SK-N-SH treated with all-trans-retinoic acid at 6 μM for 48 hours (cell line): ENCODE measurements around the gene THNSL1.
A peak's percentile ranks its signal among the peaks of the same experiment; 100 is the strongest.

ENCODE experiments used
- ATAC-seq: fragments of 200-7000 bp; cut with Tn5 transposase; 3 replicates; pipeline ENCODE4 v1.9.1; 2020; ENCODE audit warnings: mild to moderate bottlenecking, moderate library complexity
- ARNTL ChIP-seq: fragments of 450-650 bp; formaldehyde crosslinking; IDR thresholded peaks from 2 replicates; pipeline ENCODE4 v1.5.0; 2020; ENCODE audit warnings: low read depth, mild to moderate bottlenecking, moderate library complexity, borderline replicate concordance
- BACH2 ChIP-seq: fragments of 250-450 bp; sonication (Bioruptor Pico); IDR thresholded peaks from 2 replicates; pipeline ENCODE4 v1.9.0; 2021; ENCODE audit warnings: mild to moderate bottlenecking, borderline replicate concordance
- CSDC2 ChIP-seq: fragments of 250-450 bp; sonication (Bioruptor Pico); IDR thresholded peaks from 2 replicates; pipeline ENCODE4 v1.5.0; 2020; ENCODE audit warnings: mild to moderate bottlenecking, moderate library complexity
- ESRRG ChIP-seq: fragments of 250-450 bp; sonication (Bioruptor Pico); IDR thresholded peaks from 2 replicates; pipeline ENCODE4 v1.6.1; 2021; ENCODE audit warnings: mild to moderate bottlenecking
- GLIS3 ChIP-seq: fragments of 250-450 bp; sonication (Bioruptor Pico); IDR thresholded peaks from 2 replicates; pipeline ENCODE4 v1.5.0; 2020; ENCODE audit warnings: mild to moderate bottlenecking, moderate library complexity
- ISL1 ChIP-seq: fragments of 250-450 bp; sonication (Bioruptor Pico); IDR thresholded peaks from 2 replicates; pipeline ENCODE4 v2.1.2; 2022; ENCODE audit warnings: mild to moderate bottlenecking, moderate library complexity
- OSR1 ChIP-seq: fragments of 250-450 bp; sonication (Bioruptor Pico); IDR thresholded peaks from 2 replicates; pipeline ENCODE4 v1.8.0; 2022; ENCODE audit warnings: moderate library complexity, mild to moderate bottlenecking, inconsistent platforms
- PPARA ChIP-seq: fragments of 250-450 bp; sonication (Bioruptor Pico); IDR thresholded peaks from 2 replicates; pipeline ENCODE4 v1.5.0; 2020; ENCODE audit warnings: mild to moderate bottlenecking, borderline replicate concordance
- RARB ChIP-seq: fragments of 250-450 bp; sonication (Bioruptor Pico); IDR thresholded peaks from 2 replicates; pipeline ENCODE4 v1.8.0; 2021; ENCODE audit warnings: mild to moderate bottlenecking, moderate library complexity
- SNAI2 ChIP-seq: fragments of 250-450 bp; sonication (Bioruptor Pico); IDR thresholded peaks from 2 replicates; pipeline ENCODE4 v1.5.0; 2020; ENCODE audit warnings: mild to moderate bottlenecking, moderate library complexity
- TCF4 ChIP-seq: fragments of 250-450 bp; sonication (Bioruptor Pico); IDR thresholded peaks from 2 replicates; pipeline ENCODE4 v1.8.0; 2021; ENCODE audit warnings: mild to moderate bottlenecking, moderate library complexity, borderline replicate concordance
- TOX ChIP-seq: fragments of 250-450 bp; sonication (Bioruptor Pico); IDR thresholded peaks from 2 replicates; pipeline ENCODE4 v1.8.0; 2021; ENCODE audit warnings: mild to moderate bottlenecking, moderate library complexity, borderline replicate concordance
- ZC3H10 ChIP-seq: fragments of 250-450 bp; sonication (Bioruptor Pico); IDR thresholded peaks from 2 replicates; pipeline ENCODE4 v1.5.1; 2021; ENCODE audit warnings: mild to moderate bottlenecking, moderate library complexity
- ZFP3 ChIP-seq: fragments of 250-450 bp; sonication (Bioruptor Pico); IDR thresholded peaks from 2 replicates; pipeline ENCODE4 v1.5.0; 2020; ENCODE audit warnings: mild to moderate bottlenecking, moderate library complexity
- ZFP30 ChIP-seq: fragments of 450-650 bp; formaldehyde crosslinking; IDR thresholded peaks from 2 replicates; pipeline ENCODE4 v1.5.0; 2022; ENCODE audit warnings: mild to moderate bottlenecking, moderate library complexity
- ZNF565 ChIP-seq: fragments of 450-650 bp; formaldehyde crosslinking; conservative IDR thresholded peaks from 2 replicates; pipeline ENCODE4 v1.5.0; 2020; ENCODE audit warnings: low read depth, mild to moderate bottlenecking, moderate library complexity
- ZNF70 ChIP-seq: fragments of 450-650 bp; formaldehyde crosslinking; IDR thresholded peaks from 2 replicates; pipeline ENCODE4 v1.5.0; 2020; ENCODE audit warnings: mild to moderate bottlenecking, moderate library complexity
- ZNF8 ChIP-seq: fragments of 450-650 bp; formaldehyde crosslinking; IDR thresholded peaks from 2 replicates; pipeline ENCODE4 v1.5.0; 2020; ENCODE audit warnings: mild to moderate bottlenecking, moderate library complexity
- TF ChIP-seq, protein P1 (sequence below): fragments of 250-450 bp; sonication (Bioruptor Pico); IDR thresholded peaks from 2 replicates; pipeline ENCODE4 v1.5.1; 2021; ENCODE audit warnings: mild to moderate bottlenecking, moderate library complexity
- TF ChIP-seq, protein P2 (sequence below): fragments of 250-450 bp; sonication (Bioruptor Pico); IDR thresholded peaks from 2 replicates; pipeline ENCODE4 v1.8.0; 2021; ENCODE audit warnings: low read depth, mild to moderate bottlenecking, moderate library complexity, borderline replicate concordance
- TF ChIP-seq, protein P3 (sequence below): fragments of 250-450 bp; sonication (Bioruptor Pico); IDR thresholded peaks from 2 replicates; pipeline ENCODE4 v1.5.1; 2020; ENCODE audit warnings: low read depth, mild to moderate bottlenecking, moderate library complexity
- TF ChIP-seq, protein P4 (sequence below): fragments of 250-450 bp; sonication (Bioruptor Pico); IDR thresholded peaks from 2 replicates; pipeline ENCODE4 v1.8.0; 2020; ENCODE audit warnings: mild to moderate bottlenecking, moderate library complexity, borderline replicate concordance
- TF ChIP-seq, protein P5 (sequence below): fragments of 250-450 bp; sonication (Bioruptor Pico); IDR thresholded peaks from 2 replicates; pipeline ENCODE4 v1.5.0; 2020; ENCODE audit warnings: mild to moderate bottlenecking, moderate library complexity

THNSL1 gene

DNA sequence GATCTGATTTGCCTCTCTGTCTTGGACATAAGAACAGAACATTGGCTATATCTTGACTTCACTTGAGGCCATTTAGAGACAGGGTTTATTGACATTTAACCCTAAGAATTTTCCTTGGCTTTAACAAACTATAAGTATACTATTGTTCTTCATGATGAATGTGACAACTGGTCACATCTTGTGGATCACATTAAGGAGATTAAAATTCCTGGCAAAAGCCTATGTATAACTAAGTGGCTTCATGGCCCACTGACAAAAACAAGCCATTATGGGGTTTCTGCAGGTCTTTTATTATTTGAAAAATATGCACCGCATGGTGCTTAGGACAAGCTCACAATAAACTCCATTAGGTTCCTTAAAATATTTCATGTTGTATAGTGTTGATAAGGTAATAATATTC lies 54.8 kb downstream of the THNSL1 start:
- ATAC-seq, result peak; percentile 54

DNA sequence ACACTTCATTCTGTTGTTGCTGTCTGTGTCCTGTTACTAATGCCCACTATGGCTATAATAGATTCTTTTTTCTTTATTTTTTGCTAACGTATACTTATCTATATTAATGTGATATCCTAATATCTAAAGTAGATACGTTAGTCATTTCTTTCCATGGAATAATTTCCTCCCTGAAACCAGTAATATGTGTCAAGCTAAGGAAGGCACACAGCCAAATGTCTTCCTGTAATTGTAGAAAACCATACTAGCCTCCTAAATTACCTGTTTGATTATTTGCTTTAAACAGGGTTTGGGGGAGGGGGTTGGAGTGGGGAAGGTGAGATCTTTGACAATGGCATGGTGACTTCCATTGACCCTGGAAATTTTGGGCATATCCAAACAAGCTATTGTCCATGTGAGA lies 56.4 kb downstream of the THNSL1 start:
- TF ChIP-seq, protein P1, sequence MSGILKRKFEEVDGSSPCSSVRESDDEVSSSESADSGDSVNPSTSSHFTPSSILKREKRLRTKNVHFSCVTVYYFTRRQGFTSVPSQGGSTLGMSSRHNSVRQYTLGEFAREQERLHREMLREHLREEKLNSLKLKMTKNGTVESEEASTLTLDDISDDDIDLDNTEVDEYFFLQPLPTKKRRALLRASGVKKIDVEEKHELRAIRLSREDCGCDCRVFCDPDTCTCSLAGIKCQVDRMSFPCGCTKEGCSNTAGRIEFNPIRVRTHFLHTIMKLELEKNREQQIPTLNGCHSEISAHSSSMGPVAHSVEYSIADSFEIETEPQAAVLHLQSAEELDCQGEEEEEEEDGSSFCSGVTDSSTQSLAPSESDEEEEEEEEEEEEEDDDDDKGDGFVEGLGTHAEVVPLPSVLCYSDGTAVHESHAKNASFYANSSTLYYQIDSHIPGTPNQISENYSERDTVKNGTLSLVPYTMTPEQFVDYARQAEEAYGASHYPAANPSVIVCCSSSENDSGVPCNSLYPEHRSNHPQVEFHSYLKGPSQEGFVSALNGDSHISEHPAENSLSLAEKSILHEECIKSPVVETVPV (CRISPR knock-in tag), result no peak
- TF ChIP-seq, protein P2, sequence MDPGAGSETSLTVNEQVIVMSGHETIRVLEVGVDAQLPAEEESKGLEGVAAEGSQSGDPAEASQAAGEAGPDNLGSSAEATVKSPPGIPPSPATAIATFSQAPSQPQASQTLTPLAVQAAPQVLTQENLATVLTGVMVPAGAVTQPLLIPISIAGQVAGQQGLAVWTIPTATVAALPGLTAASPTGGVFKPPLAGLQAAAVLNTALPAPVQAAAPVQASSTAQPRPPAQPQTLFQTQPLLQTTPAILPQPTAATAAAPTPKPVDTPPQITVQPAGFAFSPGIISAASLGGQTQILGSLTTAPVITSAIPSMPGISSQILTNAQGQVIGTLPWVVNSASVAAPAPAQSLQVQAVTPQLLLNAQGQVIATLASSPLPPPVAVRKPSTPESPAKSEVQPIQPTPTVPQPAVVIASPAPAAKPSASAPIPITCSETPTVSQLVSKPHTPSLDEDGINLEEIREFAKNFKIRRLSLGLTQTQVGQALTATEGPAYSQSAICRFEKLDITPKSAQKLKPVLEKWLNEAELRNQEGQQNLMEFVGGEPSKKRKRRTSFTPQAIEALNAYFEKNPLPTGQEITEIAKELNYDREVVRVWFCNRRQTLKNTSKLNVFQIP, result no peak
- TF ChIP-seq ZFP30 (CRISPR knock-in tag), result no peak
- TF ChIP-seq ZNF565, result no peak
- ATAC-seq, result no peak

More for the DNA sequence above, 54.8 kb downstream of the THNSL1 start:
- TF ChIP-seq ISL1 (peak; percentile 100), ZFP30 (CRISPR knock-in tag) (no peak), TCF4 (CRISPR knock-in tag) (peak; percentile 62; the same call in 1 of the 2 replicates), ZNF565 (no peak), TOX (no peak), RARB (CRISPR knock-in tag) (no peak; the same call in 1 of the 2 replicates), ZFP3 (CRISPR knock-in tag) (peak; percentile 80), OSR1 (CRISPR knock-in tag) (no peak), PPARA (no peak), SNAI2 (CRISPR knock-in tag) (peak; percentile 62; the same call in 1 of the 2 replicates), ESRRG (CRISPR knock-in tag) (0 out of 2 replicates have a peak, but pooled peaks have one; percentile 65), BACH2 (CRISPR knock-in tag) (no peak), ZNF70 (CRISPR knock-in tag) (no peak), GLIS3 (CRISPR knock-in tag) (peak; percentile 97), CSDC2 (CRISPR knock-in tag) (no peak), ZNF8 (CRISPR knock-in tag) (no peak), ZC3H10 (CRISPR knock-in tag) (no peak), ARNTL (no peak)
- TF ChIP-seq, protein P3, sequence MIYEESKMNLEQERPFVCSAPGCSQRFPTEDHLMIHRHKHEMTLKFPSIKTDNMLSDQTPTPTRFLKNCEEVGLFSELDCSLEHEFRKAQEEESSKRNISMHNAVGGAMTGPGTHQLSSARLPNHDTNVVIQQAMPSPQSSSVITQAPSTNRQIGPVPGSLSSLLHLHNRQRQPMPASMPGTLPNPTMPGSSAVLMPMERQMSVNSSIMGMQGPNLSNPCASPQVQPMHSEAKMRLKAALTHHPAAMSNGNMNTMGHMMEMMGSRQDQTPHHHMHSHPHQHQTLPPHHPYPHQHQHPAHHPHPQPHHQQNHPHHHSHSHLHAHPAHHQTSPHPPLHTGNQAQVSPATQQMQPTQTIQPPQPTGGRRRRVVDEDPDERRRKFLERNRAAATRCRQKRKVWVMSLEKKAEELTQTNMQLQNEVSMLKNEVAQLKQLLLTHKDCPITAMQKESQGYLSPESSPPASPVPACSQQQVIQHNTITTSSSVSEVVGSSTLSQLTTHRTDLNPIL (CRISPR knock-in tag), result peak; percentile 89
- TF ChIP-seq, protein P4, sequence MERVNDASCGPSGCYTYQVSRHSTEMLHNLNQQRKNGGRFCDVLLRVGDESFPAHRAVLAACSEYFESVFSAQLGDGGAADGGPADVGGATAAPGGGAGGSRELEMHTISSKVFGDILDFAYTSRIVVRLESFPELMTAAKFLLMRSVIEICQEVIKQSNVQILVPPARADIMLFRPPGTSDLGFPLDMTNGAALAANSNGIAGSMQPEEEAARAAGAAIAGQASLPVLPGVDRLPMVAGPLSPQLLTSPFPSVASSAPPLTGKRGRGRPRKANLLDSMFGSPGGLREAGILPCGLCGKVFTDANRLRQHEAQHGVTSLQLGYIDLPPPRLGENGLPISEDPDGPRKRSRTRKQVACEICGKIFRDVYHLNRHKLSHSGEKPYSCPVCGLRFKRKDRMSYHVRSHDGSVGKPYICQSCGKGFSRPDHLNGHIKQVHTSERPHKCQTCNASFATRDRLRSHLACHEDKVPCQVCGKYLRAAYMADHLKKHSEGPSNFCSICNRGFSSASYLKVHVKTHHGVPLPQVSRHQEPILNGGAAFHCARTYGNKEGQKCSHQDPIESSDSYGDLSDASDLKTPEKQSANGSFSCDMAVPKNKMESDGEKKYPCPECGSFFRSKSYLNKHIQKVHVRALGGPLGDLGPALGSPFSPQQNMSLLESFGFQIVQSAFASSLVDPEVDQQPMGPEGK (CRISPR knock-in tag), result peak; percentile 91; the same call in 1 of the 2 replicates
- TF ChIP-seq, protein P5, sequence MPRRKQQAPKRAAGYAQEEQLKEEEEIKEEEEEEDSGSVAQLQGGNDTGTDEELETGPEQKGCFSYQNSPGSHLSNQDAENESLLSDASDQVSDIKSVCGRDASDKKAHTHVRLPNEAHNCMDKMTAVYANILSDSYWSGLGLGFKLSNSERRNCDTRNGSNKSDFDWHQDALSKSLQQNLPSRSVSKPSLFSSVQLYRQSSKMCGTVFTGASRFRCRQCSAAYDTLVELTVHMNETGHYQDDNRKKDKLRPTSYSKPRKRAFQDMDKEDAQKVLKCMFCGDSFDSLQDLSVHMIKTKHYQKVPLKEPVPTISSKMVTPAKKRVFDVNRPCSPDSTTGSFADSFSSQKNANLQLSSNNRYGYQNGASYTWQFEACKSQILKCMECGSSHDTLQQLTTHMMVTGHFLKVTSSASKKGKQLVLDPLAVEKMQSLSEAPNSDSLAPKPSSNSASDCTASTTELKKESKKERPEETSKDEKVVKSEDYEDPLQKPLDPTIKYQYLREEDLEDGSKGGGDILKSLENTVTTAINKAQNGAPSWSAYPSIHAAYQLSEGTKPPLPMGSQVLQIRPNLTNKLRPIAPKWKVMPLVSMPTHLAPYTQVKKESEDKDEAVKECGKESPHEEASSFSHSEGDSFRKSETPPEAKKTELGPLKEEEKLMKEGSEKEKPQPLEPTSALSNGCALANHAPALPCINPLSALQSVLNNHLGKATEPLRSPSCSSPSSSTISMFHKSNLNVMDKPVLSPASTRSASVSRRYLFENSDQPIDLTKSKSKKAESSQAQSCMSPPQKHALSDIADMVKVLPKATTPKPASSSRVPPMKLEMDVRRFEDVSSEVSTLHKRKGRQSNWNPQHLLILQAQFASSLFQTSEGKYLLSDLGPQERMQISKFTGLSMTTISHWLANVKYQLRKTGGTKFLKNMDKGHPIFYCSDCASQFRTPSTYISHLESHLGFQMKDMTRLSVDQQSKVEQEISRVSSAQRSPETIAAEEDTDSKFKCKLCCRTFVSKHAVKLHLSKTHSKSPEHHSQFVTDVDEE (CRISPR knock-in tag), result 0 out of 2 replicates have a peak, but pooled peaks have one; percentile 15
- TF ChIP-seq, protein P2, result no peak
- TF ChIP-seq, protein P1 (CRISPR knock-in tag), result peak; percentile 91; the same call in 1 of the 2 replicates
